Measurements from ENCODE around the gene FCRL3. TPM values are rescaled to one million over a fixed set of nuclear protein-coding genes. Genes with fewer than 3 reads are reported as not detected.

The FCRL3 gene
- total RNA-seq, 6 experiments from 2014 or later = not detected

DNA sequence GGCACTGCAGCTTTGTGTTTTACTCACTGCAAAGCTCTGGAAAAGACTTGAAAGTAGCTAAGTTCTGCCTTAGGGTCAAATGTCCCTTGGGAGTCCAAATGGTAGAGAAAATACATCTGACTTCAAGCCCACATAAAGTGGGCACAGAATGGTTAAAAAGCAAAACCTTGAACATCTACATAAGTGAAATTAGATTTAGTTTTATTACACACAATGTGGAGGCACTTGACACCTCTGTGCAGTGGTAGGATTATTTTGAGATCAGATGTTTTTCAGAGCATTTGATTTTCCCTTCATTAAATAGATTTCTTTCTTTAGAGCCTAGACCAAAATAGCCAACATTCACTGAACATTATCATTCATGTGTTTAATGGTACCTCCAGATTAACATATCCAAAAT lies 11.2 kb upstream of the FCRL3 start:
- TF ChIP-seq, protein P1, sequence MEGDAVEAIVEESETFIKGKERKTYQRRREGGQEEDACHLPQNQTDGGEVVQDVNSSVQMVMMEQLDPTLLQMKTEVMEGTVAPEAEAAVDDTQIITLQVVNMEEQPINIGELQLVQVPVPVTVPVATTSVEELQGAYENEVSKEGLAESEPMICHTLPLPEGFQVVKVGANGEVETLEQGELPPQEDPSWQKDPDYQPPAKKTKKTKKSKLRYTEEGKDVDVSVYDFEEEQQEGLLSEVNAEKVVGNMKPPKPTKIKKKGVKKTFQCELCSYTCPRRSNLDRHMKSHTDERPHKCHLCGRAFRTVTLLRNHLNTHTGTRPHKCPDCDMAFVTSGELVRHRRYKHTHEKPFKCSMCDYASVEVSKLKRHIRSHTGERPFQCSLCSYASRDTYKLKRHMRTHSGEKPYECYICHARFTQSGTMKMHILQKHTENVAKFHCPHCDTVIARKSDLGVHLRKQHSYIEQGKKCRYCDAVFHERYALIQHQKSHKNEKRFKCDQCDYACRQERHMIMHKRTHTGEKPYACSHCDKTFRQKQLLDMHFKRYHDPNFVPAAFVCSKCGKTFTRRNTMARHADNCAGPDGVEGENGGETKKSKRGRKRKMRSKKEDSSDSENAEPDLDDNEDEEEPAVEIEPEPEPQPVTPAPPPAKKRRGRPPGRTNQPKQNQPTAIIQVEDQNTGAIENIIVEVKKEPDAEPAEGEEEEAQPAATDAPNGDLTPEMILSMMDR (IDR thresholded peaks at IDR 0.05) = no peak
- H3K27me3 Mint-ChIP-seq (ENCODE audit: insufficient read depth) = no peaks in the 10 kb centered on the region; the same call in 1 of the 2 replicates
- no peaks in the 10 kb centered on the region for H3K4me1 Mint-ChIP-seq (ENCODE audit: low read depth)
- H3K36me3 Mint-ChIP-seq (ENCODE audit: low read depth) = no peaks in the 10 kb centered on the region
- DNase-seq = no peak
- H3K27ac Mint-ChIP-seq = no peak overlapping the region
- H3K9me3 Mint-ChIP-seq = peaks cover 6% of the 10 kb centered on the region
- H3K4me3 Mint-ChIP-seq = no peak overlapping the region

DNA sequence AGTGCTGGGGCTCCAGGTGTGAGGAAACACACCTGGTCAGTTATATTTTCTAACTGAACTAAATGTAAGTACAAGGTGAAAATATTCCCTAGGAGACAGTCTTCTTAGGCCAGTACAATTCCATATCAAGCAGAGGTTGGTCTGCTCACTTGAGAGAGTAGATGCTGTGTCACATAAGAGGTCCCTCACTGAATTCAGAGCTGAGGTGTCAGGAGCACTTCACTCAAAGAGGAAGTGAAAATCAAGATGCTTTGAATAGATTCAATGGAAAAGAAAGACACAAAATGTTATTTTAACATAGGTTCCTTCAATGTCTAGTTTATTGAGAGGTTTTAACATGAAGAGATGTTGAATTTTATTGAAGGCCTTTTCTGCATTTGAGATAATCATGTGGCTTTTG lies 4.3 kb upstream of the FCRL3 start:
- DNase-seq = no peak
- Mint-ChIP-seq H3K4me1 (ENCODE audit: low read depth) (no peaks in the 10 kb centered on the region), H3K27ac (no peak overlapping the region), H3K27me3 (ENCODE audit: insufficient read depth) (no peaks in the 10 kb centered on the region), H3K9me3 (peaks cover 27% of the 10 kb centered on the region), H3K4me3 (no peak overlapping the region), H3K36me3 (ENCODE audit: low read depth) (no peaks in the 10 kb centered on the region)
- TF ChIP-seq, protein P1 (IDR thresholded peaks at IDR 0.05) = no peak

DNA sequence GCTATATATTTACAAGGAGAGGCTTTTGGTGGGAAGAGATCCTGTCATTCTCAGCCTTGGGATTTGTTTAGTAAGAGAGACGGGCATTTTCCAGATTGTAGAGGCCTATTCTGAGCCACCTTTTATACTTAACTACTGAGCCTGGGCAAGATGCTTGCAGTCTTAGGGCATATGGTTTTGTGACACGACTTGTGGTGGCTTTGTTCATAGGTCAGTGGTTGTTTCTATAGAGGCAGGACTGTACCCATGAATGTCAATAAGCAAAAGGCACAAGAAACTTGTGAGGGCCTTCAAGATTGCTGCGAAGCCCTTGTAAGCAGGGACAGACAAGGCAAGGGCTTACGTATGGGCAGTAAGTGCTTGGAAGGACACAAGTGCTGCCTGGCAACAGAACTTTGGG lies 3.4 kb upstream of the FCRL3 start:
- no peak for DNase-seq
- H3K36me3 Mint-ChIP-seq (ENCODE audit: low read depth) = no peaks in the 10 kb centered on the region
- no peak overlapping the region for H3K27ac Mint-ChIP-seq
- H3K9me3 Mint-ChIP-seq = peaks cover 24% of the 10 kb centered on the region
- TF ChIP-seq, protein P1 (IDR thresholded peaks at IDR 0.05) = no peak
- no peak overlapping the region for H3K4me3 Mint-ChIP-seq
- H3K4me1 Mint-ChIP-seq (ENCODE audit: low read depth) = no peaks in the 10 kb centered on the region
- H3K27me3 Mint-ChIP-seq (ENCODE audit: insufficient read depth) = no peaks in the 10 kb centered on the region

DNA sequence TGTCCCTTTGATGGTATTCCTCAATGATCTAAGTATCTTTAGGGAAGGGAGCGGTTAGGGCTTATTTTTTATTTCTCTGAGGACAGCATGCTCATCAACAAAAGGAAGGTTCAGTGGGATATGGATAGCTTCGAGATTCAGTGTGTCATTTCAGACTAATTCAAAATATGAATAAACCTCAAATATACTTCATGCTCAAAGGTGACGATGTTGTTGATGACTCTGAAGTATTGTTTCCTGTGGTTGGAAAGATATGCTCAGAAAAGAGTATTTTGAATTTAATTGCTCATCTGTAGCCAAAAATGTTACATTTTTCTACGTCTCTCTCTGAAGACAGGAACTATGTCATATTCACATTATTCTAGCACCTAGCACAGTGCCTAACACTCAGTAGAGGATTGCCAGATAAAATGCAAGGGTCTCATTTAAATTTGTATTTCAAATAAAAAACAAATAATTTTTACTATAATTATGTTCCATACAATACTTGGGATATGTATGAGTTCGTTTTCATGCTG lies 1.8 kb upstream of the FCRL3 start:
- peaks cover 32% of the 10 kb centered on the region for H3K9me3 Mint-ChIP-seq
- no peak for DNase-seq
- TF ChIP-seq, protein P1 (IDR thresholded peaks at IDR 0.05) = no peak
- no peaks in the 10 kb centered on the region for H3K4me1 Mint-ChIP-seq (ENCODE audit: low read depth)
- H3K36me3 Mint-ChIP-seq (ENCODE audit: low read depth) = no peaks in the 10 kb centered on the region
- no peak overlapping the region for H3K4me3 Mint-ChIP-seq
- peaks cover 1% of the 10 kb centered on the region for H3K27me3 Mint-ChIP-seq (ENCODE audit: insufficient read depth)
- no peak overlapping the region for H3K27ac Mint-ChIP-seq

DNA sequence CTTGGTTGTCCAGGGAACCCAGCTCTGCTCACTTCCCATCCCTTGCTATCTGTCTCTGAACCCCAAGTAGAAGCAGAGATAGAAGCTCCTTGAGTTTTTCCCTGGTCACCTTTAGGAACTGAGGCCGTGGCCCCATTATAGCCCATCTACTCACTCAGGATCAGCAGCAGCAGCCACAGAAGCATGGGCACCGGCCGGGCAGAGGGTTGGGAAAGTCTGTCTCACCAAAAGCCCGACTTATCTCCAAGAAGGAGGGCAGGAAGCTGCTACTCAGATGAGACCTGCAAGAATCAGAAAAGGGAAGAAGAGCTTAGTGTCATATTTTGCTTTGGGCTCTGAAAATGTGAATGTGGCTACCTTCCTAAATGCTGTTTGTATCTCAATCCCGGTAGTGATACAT lies 264 bp downstream of the FCRL3 start:
- Mint-ChIP-seq H3K9me3 (peaks cover 26% of the 10 kb centered on the region), H3K36me3 (ENCODE audit: low read depth) (no peaks in the 10 kb centered on the region), H3K27ac (no peak overlapping the region), H3K4me3 (no peak overlapping the region), H3K4me1 (ENCODE audit: low read depth) (no peaks in the 10 kb centered on the region), H3K27me3 (ENCODE audit: insufficient read depth) (peaks cover 5% of the 10 kb centered on the region)
- no peak for DNase-seq
- TF ChIP-seq, protein P1 (IDR thresholded peaks at IDR 0.05) = no peak

Measured in HFFc6 (cell line).